Activated naive CD4-positive, alpha-beta T cell treated with Interleukin-2 at 50 U/mL for 16 hours (primary cell): ENCODE results near the gene NEIL3.

Experiments
- DNase-seq: peaks from one replicate; pipeline ENCODE4 v3.0.0-alpha.2; 2020

Gene NEIL3

GRCh38 chr4:177309522-177310371 lies at the start of gene NEIL3:
NEIL3 (plus strand) TSS chr4:177309874; CDS start chr4:177309954, 80 bp downstream.
- DNase-seq: peak; percentile 96

GRCh38 chr4:177263818-177264217 lies 45.9 kb upstream of the NEIL3 start:
- DNase-seq: no peak

- no peak for DNase-seq
Observed at GRCh38 chr4:177264788-177265422, 44.8 kb upstream of the NEIL3 start.

- DNase-seq: no peak
Observed at GRCh38 chr4:177265729-177266128, 43.9 kb upstream of the NEIL3 start.

- DNase-seq: no peak
Observed at GRCh38 chr4:177266506-177266905, 43.2 kb upstream of the NEIL3 start.

- no peak for DNase-seq
Observed at GRCh38 chr4:177267911-177268310, 41.8 kb upstream of the NEIL3 start.

GRCh38 chr4:177271091-177271490 lies 38.6 kb upstream of the NEIL3 start:
- DNase-seq: no peak

GRCh38 chr4:177271915-177272766 lies 37.5 kb upstream of the NEIL3 start:
- no peak for DNase-seq

GRCh38 chr4:177275999-177276398 lies 33.7 kb upstream of the NEIL3 start:
- DNase-seq: no peak

- no peak for DNase-seq
Observed at GRCh38 chr4:177281351-177281909, 28.2 kb upstream of the NEIL3 start.

- no peak for DNase-seq
Observed at GRCh38 chr4:177282284-177282835, 27.3 kb upstream of the NEIL3 start.

GRCh38 chr4:177283167-177283566 lies 26.5 kb upstream of the NEIL3 start:
- no peak for DNase-seq

GRCh38 chr4:177285953-177286352 lies 23.7 kb upstream of the NEIL3 start:
- DNase-seq: no peak

- DNase-seq: no peak
Observed at GRCh38 chr4:177287255-177287654, 22.4 kb upstream of the NEIL3 start.

- DNase-seq: no peak
Observed at GRCh38 chr4:177288335-177288734, 21.3 kb upstream of the NEIL3 start.

- DNase-seq: no peak
Observed at GRCh38 chr4:177290780-177291179, 18.9 kb upstream of the NEIL3 start.

GRCh38 chr4:177292171-177292570 lies 17.5 kb upstream of the NEIL3 start:
- no peak for DNase-seq

- DNase-seq: no peak
Observed at GRCh38 chr4:177293208-177294033, 16.3 kb upstream of the NEIL3 start.

- DNase-seq: no peak
Observed at GRCh38 chr4:177297785-177298391, 11.8 kb upstream of the NEIL3 start.

- DNase-seq: no peak
Observed at GRCh38 chr4:177301126-177301639, 8.5 kb upstream of the NEIL3 start.
